Stimulated activated CD8-positive, alpha-beta memory T cell treated with anti-CD3 and anti-CD28 coated beads, Interleukin-4, amount 100 ng/mL, for 24 hours (primary cell): ENCODE measurements around the gene GPR137.
A peak's percentile ranks its signal among the peaks of the same experiment; 100 is the strongest.
"Not testable (repeated sequence)": the region's sequence is repeated elsewhere in the genome, so short reads cannot be mapped to it uniquely, and the experiment has no call there.

Source experiments
- DNase-seq: peaks from one replicate; pipeline ENCODE4 v3.0.0-alpha.2; 2020; ENCODE audit warnings: low read depth

Gene GPR137

DNA sequence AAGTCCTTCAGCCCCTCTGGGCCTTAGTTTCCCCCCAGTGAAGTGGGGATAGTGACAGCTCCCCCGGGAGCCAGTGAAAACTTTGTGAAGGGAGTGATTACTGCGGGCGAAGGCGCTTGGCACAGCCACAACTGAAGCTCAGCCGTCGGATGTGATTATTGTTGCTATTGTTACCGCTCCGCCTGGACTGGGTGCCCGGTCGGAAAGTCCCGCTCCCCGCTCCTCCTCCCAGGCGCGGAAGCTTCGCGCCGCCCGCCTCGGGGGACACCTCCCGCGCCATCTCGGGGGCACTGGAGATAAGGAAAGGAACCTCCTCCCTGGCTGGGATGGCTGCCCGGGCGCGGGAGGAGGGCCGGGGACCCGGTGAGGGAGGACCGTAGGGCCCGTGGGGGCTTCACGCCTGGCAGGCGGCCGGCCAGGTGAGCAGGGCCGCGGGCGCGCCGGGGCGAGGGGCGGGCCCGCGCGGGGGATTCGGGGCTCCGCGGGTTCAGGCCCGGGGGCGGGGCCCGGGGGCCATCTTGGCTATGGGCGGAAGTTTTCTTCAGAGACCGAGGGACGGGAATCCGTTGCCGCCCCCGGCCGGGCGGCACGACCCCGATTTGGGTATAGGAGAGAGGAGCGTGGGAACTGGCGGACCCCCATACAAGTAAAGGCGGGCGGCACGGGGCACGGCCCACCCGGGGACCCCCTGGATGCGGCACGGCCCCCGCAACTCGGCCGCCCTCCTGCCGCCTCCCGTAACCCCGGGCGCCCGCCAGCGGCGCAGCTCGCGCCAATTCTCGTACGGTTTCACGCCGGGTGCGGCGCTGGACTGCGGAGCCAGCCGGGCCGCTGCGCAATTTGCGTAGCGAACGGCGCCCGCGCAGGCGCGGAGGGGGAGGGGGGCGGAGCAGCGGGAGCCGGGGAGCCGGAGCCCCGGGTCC is at the start of gene GPR137:
Gene GPR137, plus strand, starts transcription at position 887 of the 923 bp plus-strand sequence. CDS start 677 bp downstream, outside the sequence.
- peak; percentile 86 for DNase-seq

DNA sequence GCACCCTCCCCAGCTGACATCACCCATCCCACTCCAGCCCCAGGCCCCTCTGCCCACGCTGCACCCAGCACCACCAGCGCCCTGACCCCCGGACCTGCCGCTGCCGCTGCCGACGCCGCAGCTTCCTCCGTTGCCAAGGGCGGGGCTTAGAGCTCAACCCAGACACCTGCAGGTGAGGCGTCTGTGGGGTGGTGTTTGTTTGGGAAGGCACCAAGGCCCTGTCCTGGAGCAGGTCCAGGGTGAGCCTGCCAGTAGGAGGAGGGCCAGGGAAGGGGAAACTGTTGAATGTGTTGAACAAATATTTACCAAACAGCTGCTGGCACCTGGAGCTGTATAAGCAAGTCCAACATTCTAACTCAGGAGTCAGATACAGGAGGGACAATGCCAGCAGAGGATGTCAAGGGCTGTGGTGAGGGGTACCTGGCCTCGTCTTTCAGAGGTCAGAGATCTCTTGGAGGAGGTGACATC is 48.1 kb upstream of the GPR137 start:
- DNase-seq = no peak

GRCh38 chr11:64238076-64238475 is 47.6 kb upstream of the GPR137 start:
- no peak for DNase-seq

GRCh38 chr11:64238999-64239398 is 46.6 kb upstream of the GPR137 start:
- no peak for DNase-seq

- no peak for DNase-seq
Observed at GRCh38 chr11:64239662-64240434, 45.8 kb upstream of the GPR137 start.

- peak; percentile 96 for DNase-seq
Observed at GRCh38 chr11:64240435-64241240, 45.0 kb upstream of the GPR137 start, which contains the start of gene FKBP2. FKBP2 (plus strand) TSS chr11:64241095; CDS start chr11:64242388, 1,293 bp downstream.

DNA sequence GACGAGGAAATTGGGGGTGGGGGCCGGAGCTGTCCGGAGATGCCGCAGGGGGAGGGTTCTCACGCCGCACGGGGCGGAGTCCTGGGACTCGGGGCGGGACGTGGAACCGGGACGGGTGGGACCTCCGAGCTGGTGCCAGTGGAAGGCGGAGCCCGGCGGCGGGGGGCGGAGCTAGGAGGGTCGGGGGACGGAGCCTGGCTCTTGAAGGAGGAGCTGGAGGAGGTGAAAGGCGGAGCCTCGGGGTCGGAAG is 44.5 kb upstream of the GPR137 start:
- peak; percentile 99 for DNase-seq

GRCh38 chr11:64241491-64242374 is 43.9 kb upstream of the GPR137 start:
- DNase-seq = peak; percentile 15

- no peak for DNase-seq
Observed at GRCh38 chr11:64243236-64243854, 42.3 kb upstream of the GPR137 start.

DNA sequence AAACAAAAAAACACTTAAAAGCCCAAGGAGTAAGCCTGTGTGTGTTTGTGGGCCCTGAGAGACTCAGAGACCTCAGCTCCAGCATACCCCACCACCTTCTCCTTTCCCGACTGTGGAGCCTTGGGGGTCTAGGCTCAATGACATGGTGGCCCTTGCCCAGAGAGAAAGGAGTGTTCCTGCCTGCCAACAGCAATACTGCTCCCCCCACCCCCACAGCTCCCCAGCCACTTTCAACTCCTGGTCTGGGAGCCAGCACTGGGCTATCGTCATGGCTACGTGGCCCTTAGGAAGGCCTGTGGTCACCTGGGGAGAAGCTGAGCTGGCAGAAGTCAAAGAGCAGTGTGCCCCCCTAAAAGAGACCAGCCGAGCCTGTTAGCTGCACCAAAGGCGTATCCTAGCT is 41.5 kb upstream of the GPR137 start:
- no peak for DNase-seq

- DNase-seq = no peak
Observed at GRCh38 chr11:64244966-64245365, 40.7 kb upstream of the GPR137 start.

DNA sequence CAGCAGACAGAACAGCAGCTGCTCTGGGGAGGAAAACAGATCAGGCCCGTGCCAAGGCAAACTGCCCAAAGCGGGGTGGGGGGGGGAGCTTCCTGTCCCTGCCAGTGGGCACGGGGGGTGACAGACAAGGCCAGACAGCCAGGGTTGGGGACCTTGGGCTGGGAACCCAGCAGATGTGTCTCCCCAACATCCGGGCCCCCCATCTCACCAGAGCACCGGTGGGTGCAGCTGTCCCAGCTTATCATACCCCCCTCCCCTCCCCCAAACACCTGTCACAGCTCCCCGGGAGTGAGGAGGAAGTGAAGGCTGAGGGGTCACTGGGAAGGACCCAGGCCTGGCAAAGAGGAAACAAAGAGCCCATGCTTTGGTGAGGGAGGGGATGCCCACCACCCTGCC is 40.2 kb upstream of the GPR137 start:
- DNase-seq = peak; percentile 22

GRCh38 chr11:64245797-64246620 is 39.6 kb upstream of the GPR137 start:
- DNase-seq = peak; percentile 74

DNA sequence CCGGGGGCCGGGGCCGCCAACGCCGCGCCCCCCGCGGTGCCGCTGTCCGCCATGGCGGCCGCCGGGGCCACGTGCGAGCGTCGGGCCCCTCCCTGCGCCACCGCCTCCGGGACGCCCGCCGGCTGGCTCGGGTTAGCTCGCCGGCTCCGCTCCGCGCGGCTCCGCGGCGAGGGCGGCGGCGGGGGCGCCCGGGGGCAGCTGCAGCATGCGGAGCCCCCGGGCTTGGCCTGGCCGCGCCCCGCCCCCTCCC is 39.1 kb upstream of the GPR137 start:
- not testable (repeated sequence) for DNase-seq

DNA sequence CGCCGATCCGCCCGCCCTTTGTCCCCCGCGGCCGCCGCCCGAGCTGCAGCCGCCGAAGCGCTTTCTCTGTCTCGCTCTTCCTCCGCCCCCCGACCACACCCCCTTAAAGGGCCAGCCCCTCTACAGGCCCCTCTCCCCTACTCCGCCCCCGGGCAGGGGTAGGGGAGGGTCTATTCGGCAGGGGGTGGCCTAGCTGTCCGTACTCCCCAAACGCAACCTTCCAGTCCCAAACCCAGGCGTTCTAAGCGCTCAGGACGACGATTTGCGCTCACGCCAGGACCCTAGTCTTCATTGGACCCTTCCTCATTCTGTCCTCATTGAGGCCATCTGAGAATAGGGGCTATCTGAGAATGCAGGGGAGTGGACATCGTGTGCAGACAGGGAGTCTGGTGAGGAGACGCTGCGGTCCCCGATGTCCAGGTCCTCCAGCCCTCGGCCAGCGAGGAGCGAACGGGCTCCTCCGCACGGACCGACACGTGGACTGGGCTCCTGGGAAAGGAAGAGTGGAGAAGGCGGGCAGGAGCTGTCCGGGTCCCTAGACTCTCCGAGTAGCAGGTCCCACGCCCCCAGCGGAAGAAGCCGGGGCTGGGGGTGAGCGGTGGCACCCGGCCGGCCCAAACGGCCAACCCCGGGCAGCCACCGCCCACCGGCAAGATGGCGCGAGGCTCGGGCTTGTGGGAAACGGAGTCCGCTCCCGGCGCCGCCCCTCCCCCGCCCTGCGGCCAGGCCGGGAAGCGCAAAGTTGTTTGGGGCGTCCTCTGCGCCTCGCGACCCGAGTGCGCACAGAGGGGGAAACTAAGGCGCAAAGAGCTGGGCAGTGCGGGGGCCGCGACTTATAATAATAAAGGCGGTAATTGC is 38.5 kb upstream of the GPR137 start, which contains the start of gene PPP1R14B:
Gene PPP1R14B, minus strand, starts transcription at position 73 of the 858 bp plus-strand sequence. CDS start 270 bp downstream, outside the sequence.
- DNase-seq = peak; percentile 78

DNA sequence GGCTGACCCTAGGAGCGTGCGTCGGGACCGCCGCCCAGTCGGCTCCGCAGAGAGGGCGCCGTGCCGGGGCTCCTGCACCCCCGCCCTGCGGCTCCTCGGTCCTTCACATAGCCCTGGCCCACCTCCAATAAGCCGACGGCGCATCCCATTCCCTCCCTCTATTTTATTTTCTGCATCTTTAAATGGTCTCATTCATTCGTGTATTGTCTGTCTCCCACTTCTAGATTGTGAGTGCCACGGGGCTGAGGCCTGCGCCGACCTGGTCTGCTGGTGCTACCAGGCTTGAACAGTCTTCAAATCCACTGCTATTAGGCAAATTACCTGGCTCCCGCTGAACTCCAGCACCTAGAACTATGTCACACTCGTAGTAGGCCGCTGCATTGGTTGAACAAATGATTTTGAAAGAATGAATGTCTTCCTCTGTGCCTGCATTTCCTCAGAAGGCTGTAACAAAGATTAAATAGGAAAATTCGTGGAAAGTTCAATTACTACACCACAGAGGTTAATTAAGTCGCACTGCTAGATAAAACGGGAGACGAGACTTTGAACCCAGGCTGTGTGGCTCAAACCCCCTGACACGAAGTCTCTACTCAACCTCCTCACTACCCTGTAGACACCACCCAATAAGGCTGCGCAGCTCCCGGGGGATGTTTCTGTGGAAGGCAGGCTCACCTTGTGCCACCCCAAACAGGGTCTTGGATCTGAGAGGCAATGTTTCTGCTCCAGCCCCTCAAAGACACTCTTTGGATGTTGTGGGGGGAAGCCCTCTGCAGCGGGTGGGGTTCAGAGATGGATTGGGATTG is 37.7 kb upstream of the GPR137 start:
- DNase-seq = no peak

DNA sequence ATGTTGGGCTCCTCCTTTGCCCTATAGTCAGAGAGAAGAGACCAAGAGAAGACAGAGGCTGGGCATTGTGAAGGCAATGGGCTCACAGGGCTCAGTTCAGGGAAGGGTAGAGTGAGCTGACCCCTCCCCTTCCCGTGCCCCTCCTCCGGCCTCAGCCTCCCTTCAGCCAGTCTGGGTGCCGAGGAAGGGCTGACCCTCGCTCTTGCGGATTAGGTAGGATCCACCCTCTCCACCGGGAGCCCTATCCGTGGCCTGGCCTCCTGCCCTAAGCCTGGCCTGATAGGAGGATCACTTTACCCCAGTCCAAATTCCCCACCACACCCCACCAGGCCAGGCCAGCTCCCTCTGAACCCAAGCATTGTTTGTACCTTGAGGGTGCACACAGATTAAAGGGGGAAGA is 37.1 kb upstream of the GPR137 start:
- DNase-seq = no peak

DNA sequence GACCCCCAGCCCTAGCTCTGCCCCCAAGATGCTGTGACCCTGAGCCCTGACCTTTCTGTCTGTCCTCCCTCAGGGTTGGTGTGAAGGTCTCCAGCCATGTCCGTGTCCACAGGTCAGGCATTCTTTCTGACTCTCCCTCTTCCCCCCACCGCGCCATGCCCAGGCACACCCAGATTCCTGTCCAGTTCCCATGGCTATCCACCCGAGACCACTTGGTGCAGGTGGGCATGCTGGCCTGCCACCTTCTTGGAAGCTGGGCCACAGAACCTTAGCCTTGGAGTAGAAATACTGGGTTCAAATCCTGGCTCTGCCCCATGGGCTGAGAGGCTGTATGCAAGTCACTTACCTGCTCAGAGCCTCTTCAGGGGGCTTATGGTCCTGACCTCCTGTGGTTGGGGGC is 36.6 kb upstream of the GPR137 start:
- no peak for DNase-seq
